Bronchus fibroblast of lung (primary cell): Measurements from ENCODE around the gene AARSD1. TPM values are rescaled to one million over a fixed set of nuclear protein-coding genes. Genes with fewer than 3 reads are reported as not detected.

Source experiments
- total RNA-seq: library from RNA; depleted of rRNA; stranded (reverse); fragments of >200 nt; gene quantifications from 2 replicates; pipeline ENCODE4 v1.2.3, GENCODE V29; 2015

Gene AARSD1, protein sequence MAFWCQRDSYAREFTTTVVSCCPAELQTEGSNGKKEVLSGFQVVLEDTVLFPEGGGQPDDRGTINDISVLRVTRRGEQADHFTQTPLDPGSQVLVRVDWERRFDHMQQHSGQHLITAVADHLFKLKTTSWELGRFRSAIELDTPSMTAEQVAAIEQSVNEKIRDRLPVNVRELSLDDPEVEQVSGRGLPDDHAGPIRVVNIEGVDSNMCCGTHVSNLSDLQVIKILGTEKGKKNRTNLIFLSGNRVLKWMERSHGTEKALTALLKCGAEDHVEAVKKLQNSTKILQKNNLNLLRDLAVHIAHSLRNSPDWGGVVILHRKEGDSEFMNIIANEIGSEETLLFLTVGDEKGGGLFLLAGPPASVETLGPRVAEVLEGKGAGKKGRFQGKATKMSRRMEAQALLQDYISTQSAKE
- total RNA-seq: 27.2 and 31.5 TPM in 2 replicates

DNA sequence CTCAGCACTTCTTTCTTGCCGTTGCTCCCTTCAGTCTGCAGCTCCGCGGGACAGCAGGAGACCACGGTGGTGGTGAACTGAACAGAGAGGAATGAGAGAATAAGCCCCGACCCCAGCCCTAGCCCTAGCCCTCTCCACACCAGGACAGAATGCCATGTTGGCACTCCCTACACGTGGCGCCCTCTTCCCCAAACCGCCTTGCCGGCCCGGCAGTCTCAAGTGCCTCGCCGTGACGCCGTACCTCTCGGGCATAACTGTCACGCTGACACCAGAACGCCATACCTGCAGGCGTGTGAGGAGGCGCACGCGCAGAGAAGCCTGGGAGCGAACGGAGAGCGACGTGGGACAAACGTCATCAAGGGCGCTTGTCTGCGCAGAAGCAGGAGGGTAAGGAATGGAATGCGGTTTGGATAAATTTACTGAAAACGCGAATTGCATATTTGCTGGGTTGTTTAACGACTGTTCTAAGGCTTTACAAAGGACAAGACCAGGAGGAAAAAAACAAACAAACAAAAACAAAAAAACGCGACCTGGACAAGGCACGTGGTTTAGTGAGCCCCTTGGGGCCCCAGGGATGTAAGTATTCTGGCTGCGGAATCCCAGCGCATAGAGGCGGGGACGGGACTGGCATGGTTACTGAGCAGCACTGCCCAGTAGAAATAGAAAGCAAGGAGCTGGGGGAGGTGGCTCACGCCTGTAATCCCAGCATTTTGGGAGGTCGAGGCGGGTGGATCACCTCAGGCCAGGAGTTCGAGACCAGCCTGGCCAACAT, at the start of gene AARSD1:
Gene AARSD1 (minus strand): TSS at position 294 of the 772 bp plus-strand sequence. CDS start 14 bp downstream, at position 280.

DNA sequence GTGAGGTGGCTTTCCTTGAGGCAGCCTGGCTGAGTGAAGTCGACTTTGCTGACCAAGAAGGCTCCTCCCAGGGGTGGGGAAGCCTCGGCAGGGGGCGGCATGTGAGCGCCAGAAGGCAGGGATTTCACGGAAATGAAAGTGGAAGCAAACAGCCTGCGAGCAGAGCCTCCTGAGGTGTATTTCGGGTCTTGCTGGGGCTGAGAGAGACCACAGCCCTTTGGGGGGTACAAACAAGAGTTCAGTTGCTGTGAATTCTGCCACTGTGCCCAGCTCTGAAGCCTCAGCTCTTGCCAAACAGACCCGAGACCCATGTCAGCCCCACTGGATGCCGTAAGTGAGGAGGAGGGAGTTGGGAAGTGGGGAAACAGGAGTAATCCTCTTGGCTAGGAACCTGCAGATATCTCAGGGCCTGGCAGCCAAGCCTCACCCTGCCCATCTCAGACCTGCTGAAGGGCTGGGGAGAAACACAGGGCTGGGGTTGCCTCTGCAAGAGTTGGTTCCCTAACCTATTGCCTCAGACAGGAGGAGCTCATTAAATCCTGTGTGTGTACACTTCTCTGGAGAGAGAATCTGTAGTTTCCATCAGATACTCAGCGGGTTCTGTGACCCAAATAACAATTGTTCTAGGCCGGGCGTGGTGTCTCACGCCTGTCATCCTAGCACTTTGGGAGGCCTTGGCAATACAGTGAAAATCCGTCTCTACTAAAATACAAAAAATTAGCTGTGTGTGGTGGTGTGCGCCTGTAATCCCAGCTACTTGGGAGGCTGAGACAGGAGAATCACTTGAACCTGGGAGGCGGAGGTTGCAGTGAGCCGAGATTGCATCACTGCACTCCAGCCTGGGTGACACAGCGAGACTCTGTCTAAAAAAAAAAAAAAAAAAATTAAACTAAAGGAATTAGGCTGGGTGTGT, 42.6 kb upstream of the AARSD1 start, which contains the start of gene IFI35:
Gene IFI35 (plus strand): TSS at position 146 of the 913 bp plus-strand sequence. CDS start 164 bp downstream, at position 310.

DNA sequence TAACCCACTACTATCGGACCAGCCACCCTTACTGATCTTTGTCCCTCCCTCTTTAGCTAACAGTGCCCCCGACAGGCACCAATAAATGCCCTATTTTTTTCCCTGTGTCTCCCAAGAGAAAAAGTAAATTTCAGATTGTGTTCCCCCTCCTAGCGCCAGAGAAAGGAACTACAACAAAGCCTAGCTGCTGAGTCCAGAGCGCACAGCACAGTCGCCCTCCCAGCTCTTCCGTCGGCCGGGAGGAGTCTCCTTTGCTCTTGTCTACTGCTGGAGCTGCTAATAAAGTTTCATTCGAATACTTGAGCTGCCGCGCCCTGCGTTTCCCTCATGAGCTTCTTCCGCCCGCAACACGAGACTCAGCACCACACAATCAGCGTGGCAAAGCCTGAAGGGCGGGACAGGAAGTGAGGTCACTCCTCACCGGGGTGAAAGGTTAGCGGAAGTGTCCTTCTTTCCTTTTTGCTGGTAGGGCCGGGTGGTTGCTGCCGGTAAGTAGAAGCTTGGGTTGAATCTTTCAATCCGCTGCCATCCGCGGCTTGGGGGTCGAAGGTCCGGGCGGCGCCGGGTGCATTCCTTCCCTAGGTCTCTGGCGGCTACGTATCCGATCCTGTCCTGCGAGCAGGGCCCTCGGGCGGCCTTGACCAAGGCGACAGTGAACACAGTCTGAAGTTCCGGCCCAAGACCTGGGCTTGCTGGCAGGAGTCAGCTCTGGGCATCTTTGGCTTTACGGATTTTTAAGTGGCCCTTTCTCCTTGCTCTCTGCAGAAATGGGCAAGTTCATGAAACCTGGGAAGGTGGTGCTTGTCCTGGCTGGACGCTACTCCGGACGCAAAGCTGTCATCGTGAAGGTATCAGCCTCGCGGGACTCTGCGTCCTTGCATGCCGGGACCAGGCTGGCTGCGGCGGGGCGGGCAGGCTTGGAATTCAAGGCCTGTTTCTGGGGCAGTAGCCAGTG, 34.0 kb upstream of the AARSD1 start, which contains the start of gene RPL27:
Gene RPL27 (plus strand): TSS at position 436 of the 955 bp plus-strand sequence. CDS start 332 bp downstream, at position 768.

DNA sequence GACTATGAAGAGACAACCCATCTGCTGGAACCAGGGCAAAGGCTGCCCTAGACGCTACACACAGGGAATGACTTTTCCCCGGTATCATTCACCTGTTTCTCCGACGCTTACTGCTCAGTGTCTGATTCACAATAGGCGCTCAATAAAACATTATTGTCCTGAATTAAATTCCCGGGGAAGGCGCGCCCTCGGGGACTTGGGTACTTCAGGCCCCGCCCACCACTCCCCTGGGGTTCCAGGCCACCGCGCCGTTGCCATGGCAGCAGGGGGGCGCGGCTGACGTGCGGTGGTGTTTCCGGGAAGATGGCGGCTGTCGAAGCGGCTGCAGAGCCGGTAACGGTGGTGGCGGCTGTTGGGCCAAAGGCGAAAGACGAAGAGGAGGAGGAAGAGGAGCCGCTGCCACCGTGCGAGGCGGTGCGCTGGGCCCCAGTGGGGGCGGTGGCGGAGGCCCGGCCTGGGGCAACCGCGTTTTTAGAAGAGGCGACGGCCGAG, 16.1 kb upstream of the AARSD1 start, which contains the start of gene RUNDC1:
Gene RUNDC1 (plus strand): TSS at position 292 of the 492 bp plus-strand sequence. CDS start 12 bp downstream, at position 304.

DNA sequence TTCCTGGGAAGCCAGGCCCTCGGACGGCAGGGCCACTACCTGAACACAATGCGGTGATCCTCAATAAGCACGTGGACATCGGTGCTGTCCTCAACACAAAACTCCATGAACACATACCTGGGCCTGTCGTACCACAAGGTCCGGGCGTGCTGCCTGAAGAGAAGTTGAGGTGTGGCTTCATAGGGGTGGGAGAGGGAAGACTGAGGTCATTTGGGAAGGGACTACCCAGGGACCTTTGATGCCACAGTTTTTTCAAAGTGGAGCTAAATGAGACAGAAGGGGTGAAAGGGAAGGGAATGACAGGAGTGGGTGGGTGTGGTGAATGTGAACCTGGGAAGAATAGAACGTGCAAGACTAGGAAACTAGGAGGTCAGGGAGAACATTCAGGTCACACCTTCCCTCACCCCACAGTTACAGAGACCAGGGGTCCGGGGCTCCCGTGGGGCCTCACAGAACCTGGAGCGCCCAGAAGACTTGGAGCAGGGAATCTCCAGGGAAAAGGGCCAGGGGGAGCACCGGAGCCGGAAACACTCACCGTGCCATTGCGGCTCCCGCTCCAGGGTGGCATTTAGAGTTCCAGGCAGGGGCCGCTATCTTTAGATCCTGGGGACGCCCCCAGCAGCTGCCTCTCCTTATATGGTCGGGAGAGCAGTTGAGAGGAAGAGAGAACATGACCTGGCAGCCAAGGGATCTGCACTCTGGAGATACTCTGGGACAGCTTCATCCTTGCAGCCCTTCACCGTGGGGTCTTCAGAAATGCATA, 15.4 kb upstream of the AARSD1 start, which contains the start of gene PTGES3L:
Gene PTGES3L (minus strand): TSS at position 570 of the 763 bp plus-strand sequence. CDS start 27 bp downstream, at position 543.

Other genes starting within 250 kb of the AARSD1 start
- 8.2 and 9.4 TPM in 2 replicates for gene EZH1, start 219.4 kb downstream of the AARSD1 start, total RNA-seq
- 0.59 and 1.5 TPM in 2 replicates for gene RAMP2, start 203.2 kb downstream of the AARSD1 start, total RNA-seq
- gene VPS25, start 191.0 kb downstream of the AARSD1 start, total RNA-seq: 96.5 and 96.9 TPM in 2 replicates
- gene WNK4, start 183.8 kb downstream of the AARSD1 start, total RNA-seq: 0.74 and 1.7 TPM in 2 replicates
- 90.8 and 94.0 TPM in 2 replicates for gene COA3, start 165.8 kb downstream of the AARSD1 start, total RNA-seq
- gene CNTD1, start 165.6 kb downstream of the AARSD1 start, total RNA-seq: not detected in 2 replicates
- 76.7 and 87.3 TPM in 2 replicates for gene BECN1, start 140.2 kb downstream of the AARSD1 start, total RNA-seq
- gene PSME3, start 131.1 kb downstream of the AARSD1 start, total RNA-seq: 96.9 and 104 TPM in 2 replicates
- gene AOC2, start 119.9 kb downstream of the AARSD1 start, total RNA-seq: 0.34 and 0.74 TPM in 2 replicates
- gene AOC3, start 113.3 kb downstream of the AARSD1 start, total RNA-seq: under 0.01 and 0.15 TPM in 2 replicates
- not detected in 2 replicates for gene G6PC1, start 63.7 kb downstream of the AARSD1 start, total RNA-seq
- 0.15 and 0.50 TPM in 2 replicates for gene PTGES3L, start 15.6 kb upstream of the AARSD1 start, total RNA-seq
- gene RUNDC1, start 16.1 kb upstream of the AARSD1 start, total RNA-seq: 4.8 and 5.4 TPM in 2 replicates
- gene RPL27, start 34.0 kb upstream of the AARSD1 start, total RNA-seq: 1,301 and 1,423 TPM in 2 replicates
- 22.5 and 24.1 TPM in 2 replicates for gene IFI35, start 42.3 kb upstream of the AARSD1 start, total RNA-seq
- gene VAT1, start 57.9 kb upstream of the AARSD1 start, total RNA-seq: 189 and 196 TPM in 2 replicates
- gene RND2, start 60.8 kb upstream of the AARSD1 start, total RNA-seq: 0.45 and 0.50 TPM in 2 replicates
- 25.4 and 31.1 TPM in 2 replicates for gene BRCA1, start 160.9 kb upstream of the AARSD1 start, total RNA-seq
- 56.3 and 56.7 TPM in 2 replicates for gene NBR1, start 206.8 kb upstream of the AARSD1 start, total RNA-seq
- gene TMEM106A, start 247.4 kb upstream of the AARSD1 start, total RNA-seq: 4.4 and 5.1 TPM in 2 replicates